GM18520 (cell line): ENCODE data around the gene CX3CR1.
"Not testable (repeated sequence)": the region's sequence is repeated elsewhere in the genome, so short reads cannot be mapped to it uniquely, and the experiment has no call there.

Experiments used
- ATAC-seq: cut with Tn5 transposase; IDR thresholded peaks from one replicate; pipeline ENCODE4 v1.9.1; 2021; ENCODE audit not compliant: unreplicated experiment

The CX3CR1 gene

GRCh38 chr3:39268549-39268900 is 11.3 kb downstream of the CX3CR1 start:
- ATAC-seq = no peak

- peak; percentile 48 for ATAC-seq
Measured at GRCh38 chr3:39267631-39268548, 11.9 kb downstream of the CX3CR1 start.

GRCh38 chr3:39264053-39264452 is 15.8 kb downstream of the CX3CR1 start:
- no peak for ATAC-seq

- no peak for ATAC-seq
Measured at GRCh38 chr3:39263576-39263975, 16.3 kb downstream of the CX3CR1 start.

DNA sequence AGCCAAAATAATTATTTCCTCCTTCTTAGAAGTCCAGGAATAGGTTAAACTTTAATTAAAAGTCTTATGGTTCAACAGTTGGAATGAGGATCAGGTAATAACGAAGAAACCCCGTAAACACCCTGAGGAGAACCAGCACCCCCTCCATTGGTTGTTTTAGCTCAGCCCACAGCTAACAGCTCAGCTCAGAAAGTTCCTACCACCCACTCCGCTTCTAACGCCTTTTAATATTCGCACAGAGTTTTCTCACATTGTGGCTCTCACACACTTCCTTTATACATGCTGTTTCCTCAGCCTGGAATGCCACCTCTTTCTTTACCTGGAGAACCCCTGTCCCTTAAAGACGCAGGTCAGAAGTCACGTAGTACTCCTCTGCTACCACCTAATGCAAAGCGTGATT is 17.0 kb downstream of the CX3CR1 start:
- no peak for ATAC-seq

DNA sequence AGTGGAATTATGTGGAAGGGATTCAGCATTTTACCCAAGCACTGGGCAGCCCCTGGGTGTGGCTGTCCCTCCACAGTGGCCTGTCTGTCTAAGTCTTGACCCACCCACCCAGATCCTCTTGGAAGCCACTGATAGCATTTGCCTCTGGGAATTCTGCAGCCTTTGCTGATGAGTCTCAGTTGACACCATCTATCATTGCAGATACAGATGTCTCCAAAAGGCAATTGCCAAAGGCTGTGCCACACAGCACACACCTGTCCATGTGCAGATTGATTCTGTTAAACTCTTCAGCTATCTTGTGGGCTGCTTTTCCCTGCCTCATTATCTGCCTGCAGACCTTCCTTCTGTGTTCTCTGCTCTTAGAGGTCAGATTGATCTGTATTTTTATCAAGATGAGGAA is 18.1 kb downstream of the CX3CR1 start:
- no peak for ATAC-seq

DNA sequence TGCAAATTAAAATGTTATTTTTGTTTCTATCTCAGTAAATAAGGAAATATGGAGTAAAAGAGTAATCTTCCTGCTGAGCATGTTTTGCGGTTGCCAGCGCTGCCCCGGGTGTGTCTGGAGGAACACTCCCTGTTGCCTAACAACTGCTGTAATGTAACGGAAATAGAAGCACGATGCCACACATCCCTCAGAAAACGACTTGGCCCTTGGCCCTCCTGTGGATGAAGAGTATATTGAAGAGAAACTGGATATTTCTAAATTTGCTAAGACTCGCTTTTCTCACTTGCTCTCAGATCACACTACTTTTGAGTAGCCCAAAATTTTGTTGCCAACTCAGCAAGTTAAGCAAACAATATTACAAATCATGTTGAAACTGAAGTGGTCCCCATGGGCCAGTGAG is 18.9 kb downstream of the CX3CR1 start:
- ATAC-seq = no peak

DNA sequence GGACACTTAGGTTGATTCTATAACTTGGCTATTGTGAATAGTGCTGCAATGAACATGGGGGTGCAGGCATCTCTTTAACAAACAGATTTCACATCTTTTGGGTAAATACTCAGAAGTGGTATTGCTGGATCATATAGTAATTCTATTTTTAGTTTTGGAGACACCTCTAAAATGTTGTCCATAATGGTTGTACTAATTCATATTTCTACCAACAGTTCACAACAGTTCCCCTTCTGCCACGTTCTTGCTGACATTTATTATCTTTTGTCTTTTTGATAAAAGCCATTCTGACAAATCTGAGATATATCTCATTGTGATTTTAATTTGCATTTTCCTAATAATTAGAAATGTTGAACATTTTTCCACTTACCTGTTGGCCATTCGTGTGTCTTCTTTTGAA is 19.5 kb downstream of the CX3CR1 start:
- no peak for ATAC-seq

- ATAC-seq = peak; percentile 99
Measured at GRCh38 chr3:39255503-39256325, 24.1 kb downstream of the CX3CR1 start.

DNA sequence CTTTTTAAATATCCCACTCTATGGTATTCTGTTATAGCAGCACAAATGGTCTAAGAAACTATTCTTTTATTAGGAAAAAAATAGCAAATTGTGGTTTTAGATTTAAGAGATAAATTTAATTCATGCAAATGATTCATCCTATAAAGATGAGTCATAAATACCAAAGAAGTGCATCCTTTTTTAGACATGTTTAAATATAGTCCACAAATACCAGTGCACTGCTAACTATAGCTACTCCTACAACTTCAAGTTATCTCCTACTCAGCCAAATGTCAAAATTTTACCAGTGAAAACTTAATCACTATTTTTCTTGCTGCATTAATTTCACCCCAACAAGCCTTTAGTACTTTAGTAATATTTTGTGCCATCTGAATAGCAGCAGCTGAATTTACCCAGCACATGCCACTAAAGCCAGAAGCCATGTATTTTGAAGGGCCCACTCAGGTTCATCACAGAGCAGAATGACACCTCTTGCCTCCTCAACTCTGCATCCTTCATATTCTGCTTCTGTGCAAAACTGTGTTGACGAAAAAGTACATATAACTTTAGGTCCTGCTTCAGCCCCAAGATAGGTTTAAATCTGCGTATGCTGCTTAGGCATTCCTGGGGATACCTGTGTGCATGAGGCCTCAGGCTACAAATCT is 24.9 kb downstream of the CX3CR1 start:
- ATAC-seq = no peak

- no peak for ATAC-seq
Measured at GRCh38 chr3:39251576-39251975, 28.3 kb downstream of the CX3CR1 start.

DNA sequence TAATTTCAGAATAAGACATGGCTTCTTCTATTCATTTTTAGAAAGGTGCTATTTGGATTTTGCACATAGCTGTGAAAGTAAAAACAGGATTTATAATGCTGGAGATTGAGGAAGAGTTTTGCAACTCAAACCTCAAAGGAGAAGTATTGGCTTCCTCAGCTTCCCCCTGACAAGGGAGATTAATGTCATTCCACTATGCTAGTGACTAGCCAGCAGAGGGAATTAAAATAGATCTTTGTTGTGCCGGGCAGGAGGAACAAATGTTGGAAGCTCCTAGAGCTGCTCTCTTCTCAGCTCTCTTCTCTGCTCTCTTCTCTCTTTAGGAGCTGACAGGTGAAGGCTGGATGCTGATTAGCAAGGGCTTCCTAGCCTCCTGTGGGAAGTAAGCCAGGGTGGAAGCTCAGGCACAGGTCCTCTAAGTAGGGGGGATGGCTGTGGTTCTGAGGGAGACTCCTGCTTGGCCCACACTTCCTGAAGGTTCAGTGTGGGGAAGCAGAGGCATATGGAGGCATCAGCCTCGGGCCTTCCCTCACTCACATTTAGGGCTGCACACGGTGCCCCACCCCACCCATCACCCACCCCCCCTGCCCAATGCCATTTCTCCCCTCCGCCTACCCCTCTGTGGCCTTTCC is 29.6 kb downstream of the CX3CR1 start:
- ATAC-seq = no peak

GRCh38 chr3:39249453-39250115 is 30.3 kb downstream of the CX3CR1 start:
- peak; percentile 88 for ATAC-seq

- ATAC-seq = no peak
Measured at GRCh38 chr3:39241561-39241960, 38.3 kb downstream of the CX3CR1 start.

- ATAC-seq = no peak
Measured at GRCh38 chr3:39237027-39237426, 42.8 kb downstream of the CX3CR1 start.

GRCh38 chr3:39234651-39235050 is 45.2 kb downstream of the CX3CR1 start:
- ATAC-seq = no peak

GRCh38 chr3:39232859-39233258 is 47.0 kb downstream of the CX3CR1 start:
- no peak for ATAC-seq

DNA sequence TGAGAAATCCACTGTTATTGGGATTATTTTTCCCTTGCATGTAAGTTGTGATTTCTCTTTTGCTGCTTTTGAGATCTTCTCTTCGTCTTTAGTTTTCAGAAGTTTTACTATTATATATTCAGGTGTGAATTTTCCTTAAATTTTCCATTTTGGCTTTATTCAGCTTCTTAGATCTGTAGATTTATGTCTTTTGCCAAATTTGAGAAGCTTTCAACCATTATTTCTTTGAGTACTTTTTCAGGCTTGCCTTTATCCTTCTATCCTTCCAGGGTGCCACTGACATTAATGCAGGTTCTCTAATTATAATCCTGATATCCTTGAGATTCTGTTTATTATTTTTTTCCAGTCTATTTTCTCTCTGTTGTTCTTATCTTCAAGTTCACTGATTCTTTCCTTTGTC is 49.4 kb downstream of the CX3CR1 start:
- ATAC-seq = no peak

- ATAC-seq = no peak
Measured at GRCh38 chr3:39228496-39228895, 51.3 kb downstream of the CX3CR1 start.

- ATAC-seq = not testable (repeated sequence)
Measured at GRCh38 chr3:39227596-39227995, 52.2 kb downstream of the CX3CR1 start.
